Ascending aorta (tissue), 2 donors: Measurements from ENCODE around the gene ZFYVE28. TPM values are rescaled to one million over a fixed set of nuclear protein-coding genes. Genes with fewer than 3 reads are reported as not detected.

Experiments used
- DNase-seq, 2 donors: peaks; one replicate each; pipeline ENCODE4 v3.0.0-alpha.2; 2019; ENCODE audit warnings: low spot score in 2 of 2
- H3K27ac ChIP-seq, 2 donors: fragments of 200-600 bp; sonication (generic); one replicate each; pipeline ENCODE4 v1.5.1; 2016 to 2017; ENCODE audit warnings: mild to moderate bottlenecking in 1 of 2
- H3K27me3 ChIP-seq: fragments of 200-600 bp; sonication (generic); one replicate; pipeline ENCODE4 v1.5.1; 2017
- H3K36me3 ChIP-seq, 2 donors: fragments of 200-600 bp; sonication (generic); one replicate each; pipeline ENCODE4 v1.5.1; 2016
- H3K4me1 ChIP-seq, 2 donors: fragments of 200-600 bp; sonication (generic); one replicate each; pipeline ENCODE4 v1.5.1; 2016 to 2017; ENCODE audit warnings: mild to moderate bottlenecking in 1 of 2
- H3K4me3 ChIP-seq, 2 donors: fragments of 200-600 bp; sonication (generic); one replicate each; pipeline ENCODE4 v1.5.1; 2016 to 2017; ENCODE audit warnings: mild to moderate bottlenecking in 1 of 2
- H3K9me3 ChIP-seq, 2 donors: fragments of 200-600 bp; sonication (generic); one replicate each; pipeline ENCODE4 v1.5.1; 2016
- CTCF ChIP-seq, 3 experiments: fragments of 200-600 bp in 2 of 3; fragments of 450-650 bp in 1 of 3; sonication (generic) in 2 of 3; IDR thresholded peaks; one replicate each; pipeline ENCODE4 v1.5.1; 2016 to 2019; ENCODE audit warnings: antibody characterized with exemption in 3 of 3, mild to moderate bottlenecking in 1 of 3, moderate library complexity in 1 of 3
- intact Hi-C: fragments of 100-400 bp; cut with DNase I; formaldehyde crosslinking; loops from one replicate; pipeline ENCODE4 v1.15.1; 2023
- total RNA-seq: library from RNA; depleted of rRNA; stranded (reverse); fragments of >200 nt; gene quantifications from one replicate; pipeline ENCODE4 v1.1.0, GENCODE V29; 2016

Gene ZFYVE28
- total RNA-seq, 1 donor from 2014 or later = 12.3 TPM

GRCh38 chr4:2283199-2283711 lies 135.2 kb downstream of the ZFYVE28 start:
- Histone ChIP-seq H3K4me3 (no peak overlapping the region), H3K27ac (no peak overlapping the region), H3K27me3 (no peaks in the 10 kb centered on the region), H3K4me1 (no peaks in the 10 kb centered on the region), H3K9me3 (no peaks in the 10 kb centered on the region), H3K36me3 (no peaks in the 10 kb centered on the region)
- intact Hi-C loops = no loop called here
- DNase-seq = no peak
- TF ChIP-seq CTCF (IDR thresholded peaks at IDR 0.05) = no peak

GRCh38 chr4:2281575-2282343 lies 136.7 kb downstream of the ZFYVE28 start:
- no peak for TF ChIP-seq CTCF (IDR thresholded peaks at IDR 0.05)
- Histone ChIP-seq H3K27me3 (no peaks in the 10 kb centered on the region), H3K9me3 (no peaks in the 10 kb centered on the region), H3K4me3 (no peak overlapping the region), H3K4me1 (no peaks in the 10 kb centered on the region), H3K36me3 (no peaks in the 10 kb centered on the region), H3K27ac (no peak overlapping the region)
- no peak for DNase-seq
- intact Hi-C loops = no loop called here

- intact Hi-C loops = no loop called here
- Histone ChIP-seq H3K4me1 (no peaks in the 10 kb centered on the region), H3K36me3 (no peaks in the 10 kb centered on the region), H3K27ac (no peak overlapping the region), H3K9me3 (no peaks in the 10 kb centered on the region), H3K27me3 (no peaks in the 10 kb centered on the region), H3K4me3 (no peak overlapping the region)
- DNase-seq = no peak
- TF ChIP-seq CTCF (IDR thresholded peaks at IDR 0.05) = no peak
Observed at GRCh38 chr4:2280531-2281300, 137.7 kb downstream of the ZFYVE28 start.

GRCh38 chr4:2277956-2278355 lies 140.5 kb downstream of the ZFYVE28 start:
- no peak overlapping the region for H3K4me3 ChIP-seq
- DNase-seq = no peak
- H3K4me1 ChIP-seq = no peaks in the 10 kb centered on the region
- H3K27ac ChIP-seq = no peak overlapping the region
- no peaks in the 10 kb centered on the region for H3K27me3 ChIP-seq
- intact Hi-C loops = no loop called here
- no peaks in the 10 kb centered on the region for H3K36me3 ChIP-seq
- no peak for TF ChIP-seq CTCF (IDR thresholded peaks at IDR 0.05)
- no peaks in the 10 kb centered on the region for H3K9me3 ChIP-seq

- DNase-seq = no peak
- no peak overlapping the region for H3K27ac ChIP-seq
- H3K36me3 ChIP-seq = no peaks in the 10 kb centered on the region
- H3K4me1 ChIP-seq = no peaks in the 10 kb centered on the region
- intact Hi-C loops = no loop called here
- H3K4me3 ChIP-seq = no peak overlapping the region
- no peaks in the 10 kb centered on the region for H3K27me3 ChIP-seq
- no peaks in the 10 kb centered on the region for H3K9me3 ChIP-seq
- TF ChIP-seq CTCF (IDR thresholded peaks at IDR 0.05) = no peak
Observed at GRCh38 chr4:2276581-2277325, 141.7 kb downstream of the ZFYVE28 start.
